HG03354 (cell line): Measurements from ENCODE around the gene ACAT2.
"Not testable (repeated sequence)": the region's sequence is repeated elsewhere in the genome, so short reads cannot be mapped to it uniquely, and the experiment has no call there.

Experiments
- ATAC-seq: cut with Tn5 transposase; IDR thresholded peaks from one replicate; pipeline ENCODE4 v1.9.1; 2021; ENCODE audit warnings: mild to moderate bottlenecking; ENCODE audit not compliant: unreplicated experiment, poor library complexity, severe bottlenecking

ACAT2 gene

GRCh38 chr6:159761873-159762680 is at the start of gene ACAT2:
TSS of gene ACAT2 (plus strand) at chr6:159762045. CDS start at chr6:159762088, 43 bp downstream.
- ATAC-seq, result peak; percentile 98

DNA sequence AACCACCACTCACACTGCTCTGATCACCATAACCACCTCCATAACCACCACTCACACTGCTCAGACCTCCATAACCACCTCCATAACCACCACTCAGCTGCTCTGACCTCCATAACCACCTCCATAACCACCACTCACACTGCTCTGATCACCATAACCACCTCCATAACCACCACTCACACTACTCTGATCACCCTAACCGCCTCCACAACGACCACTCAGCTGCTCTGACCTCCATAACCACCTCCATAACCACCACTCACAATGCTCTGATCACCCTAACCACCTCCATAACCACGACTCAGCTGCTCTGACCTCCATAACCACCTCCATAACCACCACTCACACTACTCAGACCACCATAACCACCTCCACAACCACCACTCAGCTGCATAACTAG is 49.5 kb upstream of the ACAT2 start:
- not testable (repeated sequence) for ATAC-seq

GRCh38 chr6:159713984-159714383 is 47.9 kb upstream of the ACAT2 start:
- ATAC-seq, result no peak

GRCh38 chr6:159714404-159714803 is 47.4 kb upstream of the ACAT2 start:
- ATAC-seq, result no peak

DNA sequence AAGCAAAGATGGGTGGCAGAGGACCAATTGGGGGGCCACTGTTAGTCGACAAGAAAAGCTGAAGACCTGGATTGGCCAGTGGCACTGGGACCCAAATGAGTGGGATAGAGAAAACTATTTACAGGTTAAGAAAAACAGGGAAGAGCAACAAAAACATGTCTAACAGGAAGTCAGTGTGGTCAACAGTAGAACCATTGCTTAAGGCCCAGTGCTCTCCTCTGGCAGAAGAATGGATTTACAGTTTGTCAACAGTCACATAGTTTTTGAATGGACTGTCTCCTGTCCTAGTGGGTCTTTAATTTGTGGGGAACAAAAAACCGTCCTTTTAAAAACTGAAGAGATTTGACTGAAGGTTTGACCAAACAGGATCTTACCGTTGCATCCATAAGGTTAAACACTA is 46.7 kb upstream of the ACAT2 start:
- ATAC-seq, result no peak

DNA sequence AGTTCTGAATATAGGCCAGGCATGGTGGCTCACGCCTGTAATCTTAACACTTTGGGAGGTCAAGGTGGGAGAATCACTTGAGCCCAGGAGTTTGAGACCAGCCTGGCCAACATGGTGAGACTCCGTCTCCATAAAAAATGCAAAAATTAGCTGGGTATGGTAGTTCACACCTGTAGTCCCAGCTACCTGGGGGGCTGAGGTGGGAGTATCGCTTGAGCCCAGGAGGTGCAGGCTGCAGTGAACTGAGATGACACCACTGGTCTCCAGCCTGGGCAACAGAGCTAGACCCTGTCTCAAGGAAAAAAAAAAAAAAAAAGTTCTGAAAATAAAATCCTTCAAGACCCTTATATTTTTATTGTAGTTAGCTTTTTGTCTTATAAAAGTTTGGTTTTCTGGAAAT is 46.2 kb upstream of the ACAT2 start:
- ATAC-seq, result no peak

- ATAC-seq, result no peak
Observed at GRCh38 chr6:159716247-159717096, 45.4 kb upstream of the ACAT2 start.

DNA sequence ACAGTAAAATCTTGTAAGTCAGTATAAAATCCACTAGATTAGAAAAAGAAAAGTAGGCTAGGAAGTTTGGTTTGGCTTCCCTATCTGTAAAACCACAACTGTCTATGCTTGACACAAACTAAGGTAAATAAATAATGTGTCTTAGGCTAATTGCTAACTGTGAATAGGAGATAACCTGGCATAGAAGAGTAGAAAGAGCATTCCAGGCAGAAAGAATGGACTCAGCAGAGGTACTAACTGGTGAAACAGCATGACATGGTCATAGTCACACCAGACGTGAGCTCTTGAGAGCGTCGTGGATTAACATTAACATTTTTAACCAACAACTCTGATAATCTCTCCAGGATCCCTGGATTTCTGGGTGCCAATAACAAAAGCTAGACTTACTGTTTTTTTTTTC is 43.2 kb upstream of the ACAT2 start:
- ATAC-seq, result no peak

DNA sequence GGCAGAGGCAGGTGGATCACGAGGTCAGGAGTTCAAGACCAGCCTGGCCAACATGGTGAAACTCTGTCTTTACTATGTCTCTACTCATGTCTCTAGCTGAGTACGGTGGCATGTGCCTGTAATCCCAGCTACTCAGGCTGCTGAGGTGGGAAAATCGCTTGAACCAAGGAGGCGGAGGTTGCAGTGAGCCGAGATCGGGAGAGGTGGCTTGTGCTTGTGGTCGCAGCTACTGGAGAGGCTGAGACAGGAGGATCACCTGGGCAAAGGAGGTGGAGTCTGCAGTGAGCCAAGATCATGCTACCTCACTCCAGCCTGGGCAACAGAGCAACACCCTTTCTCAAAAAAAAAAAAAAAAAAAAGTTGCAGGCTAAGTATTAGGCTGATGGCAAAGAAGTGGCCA is 42.6 kb upstream of the ACAT2 start:
- ATAC-seq, result no peak

- no peak for ATAC-seq
Observed at GRCh38 chr6:159720708-159721107, 41.1 kb upstream of the ACAT2 start.

DNA sequence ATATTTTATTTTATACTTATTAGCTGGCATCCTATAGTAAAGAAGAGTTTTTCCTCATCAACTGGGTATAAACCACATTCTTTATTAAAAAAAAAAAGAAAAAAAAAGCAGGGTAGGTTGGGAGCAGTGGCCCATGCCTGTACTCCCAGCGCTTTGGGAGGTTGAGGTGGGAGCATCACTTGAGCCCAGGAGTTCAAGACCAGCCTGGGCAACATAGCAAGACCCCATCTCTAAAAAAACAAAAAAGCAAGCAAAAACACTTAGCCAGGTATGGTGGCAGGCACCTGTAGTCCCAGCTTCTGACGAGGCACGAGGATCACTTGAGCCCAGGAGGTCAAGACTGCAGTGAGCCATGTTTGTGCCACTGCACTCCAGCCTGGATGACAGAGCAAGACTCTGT is 39.9 kb upstream of the ACAT2 start:
- ATAC-seq, result not testable (repeated sequence)

GRCh38 chr6:159722655-159723054 is 39.2 kb upstream of the ACAT2 start:
- ATAC-seq, result no peak

DNA sequence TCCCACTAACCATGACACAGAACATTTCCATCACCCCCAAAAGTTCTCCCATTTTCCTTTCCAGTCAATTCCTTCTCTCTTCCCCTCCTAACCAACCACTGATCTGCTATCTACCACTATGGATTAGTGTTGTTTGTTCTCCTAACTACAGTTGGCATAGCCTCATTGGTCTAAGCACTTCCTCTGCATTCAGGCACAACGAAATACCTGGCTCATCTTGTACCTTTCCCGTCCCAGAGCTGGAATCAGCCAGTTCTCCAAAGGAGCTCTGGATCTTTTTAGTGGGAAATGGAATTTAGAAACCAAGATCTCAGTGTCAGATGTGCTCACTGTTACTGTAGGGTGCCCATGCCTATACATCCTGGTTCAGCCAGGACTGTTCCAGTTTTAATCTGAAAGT is 38.6 kb upstream of the ACAT2 start:
- no peak for ATAC-seq

DNA sequence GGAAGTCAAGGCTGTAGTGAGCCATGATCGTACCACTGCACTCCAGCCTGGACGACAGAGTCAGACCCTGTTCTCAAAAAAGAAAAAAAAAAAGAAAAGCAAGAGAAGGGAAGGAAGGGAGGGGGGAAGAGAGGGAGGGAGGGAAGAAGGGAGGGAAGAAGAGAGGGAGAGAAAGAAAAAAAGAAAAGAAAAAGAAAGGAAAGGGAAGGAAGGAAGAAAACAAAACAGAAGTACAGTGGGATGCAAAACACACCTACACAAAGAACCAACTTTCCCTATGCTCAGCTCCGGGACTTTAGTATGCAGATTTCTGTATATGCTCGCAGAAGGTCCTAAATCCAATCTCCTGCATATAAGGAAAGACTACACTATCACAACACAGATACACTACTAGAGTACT is 37.1 kb upstream of the ACAT2 start:
- ATAC-seq, result no peak

GRCh38 chr6:159725208-159725607 is 36.6 kb upstream of the ACAT2 start:
- ATAC-seq, result not testable (repeated sequence)

- ATAC-seq, result peak; percentile 35
Observed at GRCh38 chr6:159726255-159726917, 35.5 kb upstream of the ACAT2 start.

GRCh38 chr6:159726918-159727716 is 34.7 kb upstream of the ACAT2 start, which contains the start of gene WTAP:
TSS of gene WTAP (plus strand) at chr6:159727506. CDS start at chr6:159736266, 8,760 bp downstream.
- ATAC-seq, result peak; percentile 79

GRCh38 chr6:159727717-159728445 is 34.0 kb upstream of the ACAT2 start:
- peak; percentile 46 for ATAC-seq

- ATAC-seq, result no peak
Observed at GRCh38 chr6:159728531-159728964, 33.3 kb upstream of the ACAT2 start.
